ENCODE results near the gene LRRC17.

DNA sequence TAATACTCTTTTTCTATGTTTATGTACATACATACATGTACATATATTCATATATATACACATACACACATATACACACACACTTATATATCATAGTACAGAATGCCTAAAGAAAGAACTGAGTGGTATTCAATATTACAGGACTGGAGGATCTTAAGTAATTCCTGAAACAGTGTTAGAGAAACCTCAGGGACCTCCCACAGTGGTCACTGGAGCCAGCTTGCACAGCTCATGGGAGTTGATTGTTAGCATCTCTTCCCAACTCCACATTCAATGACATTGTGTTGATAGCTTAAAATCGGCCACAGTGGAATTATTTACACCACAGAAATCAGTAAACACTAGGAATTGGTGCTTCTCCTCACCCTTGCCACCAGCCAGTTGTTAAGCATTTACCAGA, 6.0 kb downstream of the LRRC17 start:
- TF ChIP-seq, protein P1, sequence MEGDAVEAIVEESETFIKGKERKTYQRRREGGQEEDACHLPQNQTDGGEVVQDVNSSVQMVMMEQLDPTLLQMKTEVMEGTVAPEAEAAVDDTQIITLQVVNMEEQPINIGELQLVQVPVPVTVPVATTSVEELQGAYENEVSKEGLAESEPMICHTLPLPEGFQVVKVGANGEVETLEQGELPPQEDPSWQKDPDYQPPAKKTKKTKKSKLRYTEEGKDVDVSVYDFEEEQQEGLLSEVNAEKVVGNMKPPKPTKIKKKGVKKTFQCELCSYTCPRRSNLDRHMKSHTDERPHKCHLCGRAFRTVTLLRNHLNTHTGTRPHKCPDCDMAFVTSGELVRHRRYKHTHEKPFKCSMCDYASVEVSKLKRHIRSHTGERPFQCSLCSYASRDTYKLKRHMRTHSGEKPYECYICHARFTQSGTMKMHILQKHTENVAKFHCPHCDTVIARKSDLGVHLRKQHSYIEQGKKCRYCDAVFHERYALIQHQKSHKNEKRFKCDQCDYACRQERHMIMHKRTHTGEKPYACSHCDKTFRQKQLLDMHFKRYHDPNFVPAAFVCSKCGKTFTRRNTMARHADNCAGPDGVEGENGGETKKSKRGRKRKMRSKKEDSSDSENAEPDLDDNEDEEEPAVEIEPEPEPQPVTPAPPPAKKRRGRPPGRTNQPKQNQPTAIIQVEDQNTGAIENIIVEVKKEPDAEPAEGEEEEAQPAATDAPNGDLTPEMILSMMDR (conservative IDR thresholded peaks at IDR 0.05; ENCODE audit: low read depth, low read length) = no peak
- TF ChIP-seq POLR2A (IDR thresholded peaks at IDR 0.05; ENCODE audit: low read depth, low read length) = no peak
- no peak for TF ChIP-seq NFE2L2 (IDR thresholded peaks at IDR 0.05; ENCODE audit: low read depth, low read length)
- TF ChIP-seq, protein P2, sequence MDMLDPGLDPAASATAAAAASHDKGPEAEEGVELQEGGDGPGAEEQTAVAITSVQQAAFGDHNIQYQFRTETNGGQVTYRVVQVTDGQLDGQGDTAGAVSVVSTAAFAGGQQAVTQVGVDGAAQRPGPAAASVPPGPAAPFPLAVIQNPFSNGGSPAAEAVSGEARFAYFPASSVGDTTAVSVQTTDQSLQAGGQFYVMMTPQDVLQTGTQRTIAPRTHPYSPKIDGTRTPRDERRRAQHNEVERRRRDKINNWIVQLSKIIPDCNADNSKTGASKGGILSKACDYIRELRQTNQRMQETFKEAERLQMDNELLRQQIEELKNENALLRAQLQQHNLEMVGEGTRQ (IDR thresholded peaks at IDR 0.05; ENCODE audit: low read depth, low read length) = no peak
- TF ChIP-seq RCOR1 (IDR thresholded peaks at IDR 0.05; ENCODE audit: insufficient replicate concordance, low read length) = no peak
- TF ChIP-seq CHD1 (IDR thresholded peaks at IDR 0.05; ENCODE audit: low read depth, low read length) = no peak
- no peak for TF ChIP-seq SMC3 (IDR thresholded peaks at IDR 0.05; ENCODE audit: low read depth, low read length)
- TF ChIP-seq RAD21 (IDR thresholded peaks at IDR 0.05; ENCODE audit: low read length) = no peak
- TF ChIP-seq RFX5 (IDR thresholded peaks at IDR 0.05; ENCODE audit: low read depth, low read length) = no peak
- TF ChIP-seq BHLHE40 (IDR thresholded peaks at IDR 0.05; ENCODE audit: low read depth, low read length) = no peak
- TF ChIP-seq MAZ (IDR thresholded peaks at IDR 0.05; ENCODE audit: borderline replicate concordance, low read depth, low read length) = no peak

Data from IMR-90 (cell line).